ENCODE data around the gene TTC38.

- TF ChIP-seq CTCF (conservative IDR thresholded peaks at IDR 0.05; ENCODE audit: low read length) (no peak), EZH2phosphoT487 (IDR thresholded peaks at IDR 0.05; ENCODE audit: borderline replicate concordance) (no peak)
Observed at GRCh38 chr22:46319319-46319718, 51.5 kb downstream of the TTC38 start.
